ENCODE results near the gene KRT40. TPM values are rescaled to one million over a fixed set of nuclear protein-coding genes. Genes with fewer than 3 reads are reported as not detected.
A peak's percentile ranks its signal among the peaks of the same experiment; 100 is the strongest.

KRT40 gene
- polyA plus RNA-seq, 12 donors, result 3.1 to 16.4 (median 11.0) TPM; not detected in 2

- no peak for DNase-seq
Measured at GRCh38 chr17:40952661-40953060, 31.5 kb downstream of the KRT40 start.

- no peak for DNase-seq
Measured at GRCh38 chr17:40952154-40952553, 32.0 kb downstream of the KRT40 start.

GRCh38 chr17:40951011-40951622, 33.0 kb downstream of the KRT40 start:
- no peak for DNase-seq

- DNase-seq, result no peak
Measured at GRCh38 chr17:40950176-40950575, 34.0 kb downstream of the KRT40 start.

- peak; percentile 2 for DNase-seq
Measured at GRCh38 chr17:40949418-40949817, 34.7 kb downstream of the KRT40 start.

- no peak for DNase-seq
Measured at GRCh38 chr17:40947929-40948328, 36.2 kb downstream of the KRT40 start.

- no peak for DNase-seq
Measured at GRCh38 chr17:40945414-40945813, 38.7 kb downstream of the KRT40 start.

GRCh38 chr17:40944531-40944930, 39.6 kb downstream of the KRT40 start:
- no peak for DNase-seq

GRCh38 chr17:40942553-40942952, 41.6 kb downstream of the KRT40 start:
- DNase-seq, result no peak

- no peak for DNase-seq
Measured at GRCh38 chr17:40940266-40940665, 43.9 kb downstream of the KRT40 start.

GRCh38 chr17:40938981-40939380, 45.1 kb downstream of the KRT40 start:
- DNase-seq, result no peak

- no peak for DNase-seq
Measured at GRCh38 chr17:40937384-40937819, 46.7 kb downstream of the KRT40 start, which contains the start of gene KRT23. Gene KRT23 (minus strand): TSS chr17:40937646. CDS start chr17:40936603, 1,043 bp downstream.

- no peak for DNase-seq
Measured at GRCh38 chr17:40936976-40937375, 47.1 kb downstream of the KRT40 start.

GRCh38 chr17:40936437-40936971, 47.6 kb downstream of the KRT40 start:
- no peak for DNase-seq

- DNase-seq, result no peak
Measured at GRCh38 chr17:40935624-40936023, 48.5 kb downstream of the KRT40 start.

- DNase-seq, result no peak
Measured at GRCh38 chr17:40932608-40933007, 51.5 kb downstream of the KRT40 start.

GRCh38 chr17:40931311-40931710, 52.8 kb downstream of the KRT40 start:
- no peak for DNase-seq

Other genes with a start within 250 kb of the KRT40 start
- gene KRT25, start 229.0 kb downstream of the KRT40 start, polyA plus RNA-seq (ENCODE audit: insufficient read length in 12 of 12), result under 1 TPM in 4 of 12 donors, not detected in 8; 0.15 to 0.33 (median 0.21) TPM
- gene KRT26, start 212.1 kb downstream of the KRT40 start, polyA plus RNA-seq (ENCODE audit: insufficient read length in 12 of 12), result not detected
- gene KRT27, start 201.8 kb downstream of the KRT40 start, polyA plus RNA-seq (ENCODE audit: insufficient read length in 12 of 12), result not detected
- not detected for gene KRT28, start 184.4 kb downstream of the KRT40 start, polyA plus RNA-seq (ENCODE audit: insufficient read length in 12 of 12)
- 1,000 to 10,000 TPM in 1 of 12 donors, 100 to 1,000 TPM in 2, 10 to 100 TPM in 8, not detected in 1; 26.9 to 1,201 (median 45.0) TPM for gene KRT10, start 161.7 kb downstream of the KRT40 start, polyA plus RNA-seq (ENCODE audit: insufficient read length in 12 of 12)
- gene KRT12, start 117.1 kb downstream of the KRT40 start, polyA plus RNA-seq (ENCODE audit: insufficient read length in 12 of 12), result 1 to 10 TPM in 1 of 12 donors, under 1 TPM in 6, not detected in 5; 0.07 to 2.8 (median 0.31) TPM
- gene KRT20, start 99.1 kb downstream of the KRT40 start, polyA plus RNA-seq (ENCODE audit: insufficient read length in 12 of 12), result 1 to 10 TPM in 1 of 12 donors, under 1 TPM in 4, not detected in 7; 0.07 to 1.9 (median 0.22) TPM
- gene KRT23, start 46.7 kb downstream of the KRT40 start, polyA plus RNA-seq (ENCODE audit: insufficient read length in 12 of 12), result 10 to 100 TPM in 3 of 12 donors, under 1 TPM in 6, not detected in 3; 0.12 to 25.1 (median 0.44) TPM
- 10 to 100 TPM in 1 of 12 donors, 1 to 10 TPM in 9, not detected in 2; 2.3 to 12.3 (median 6.3) TPM for gene KRT39, start 17.4 kb downstream of the KRT40 start, polyA plus RNA-seq (ENCODE audit: insufficient read length in 12 of 12)
- not detected for gene KRTAP3-3, start 9.8 kb upstream of the KRT40 start, polyA plus RNA-seq (ENCODE audit: insufficient read length in 12 of 12)
- 1 to 10 TPM in 4 of 12 donors, under 1 TPM in 5, not detected in 3; 0.22 to 1.4 (median 0.86) TPM for gene KRTAP3-2, start 15.6 kb upstream of the KRT40 start, polyA plus RNA-seq (ENCODE audit: insufficient read length in 12 of 12)
- gene KRTAP3-1, start 24.8 kb upstream of the KRT40 start, polyA plus RNA-seq (ENCODE audit: insufficient read length in 12 of 12), result not detected
- gene KRTAP1-5, start 42.9 kb upstream of the KRT40 start, polyA plus RNA-seq (ENCODE audit: insufficient read length in 12 of 12), result not detected
- gene KRTAP1-4, start 45.9 kb upstream of the KRT40 start, polyA plus RNA-seq (ENCODE audit: insufficient read length in 12 of 12), result not detected
- not detected for gene KRTAP1-3, start 50.5 kb upstream of the KRT40 start, polyA plus RNA-seq (ENCODE audit: insufficient read length in 12 of 12)
- not detected for gene KRTAP1-1, start 57.1 kb upstream of the KRT40 start, polyA plus RNA-seq (ENCODE audit: insufficient read length in 12 of 12)
- not detected for gene KRTAP2-1, start 63.0 kb upstream of the KRT40 start, polyA plus RNA-seq (ENCODE audit: insufficient read length in 12 of 12)
- not detected for gene KRTAP2-2, start 70.9 kb upstream of the KRT40 start, polyA plus RNA-seq (ENCODE audit: insufficient read length in 12 of 12)
- gene KRTAP2-3, start 75.8 kb upstream of the KRT40 start, polyA plus RNA-seq (ENCODE audit: insufficient read length in 12 of 12), result under 1 TPM in 2 of 12 donors, not detected in 10; 0.49 to 0.57 TPM
- not detected for gene KRTAP2-4, start 81.6 kb upstream of the KRT40 start, polyA plus RNA-seq (ENCODE audit: insufficient read length in 12 of 12)
- gene KRTAP4-7, start 99.8 kb upstream of the KRT40 start, polyA plus RNA-seq (ENCODE audit: insufficient read length in 12 of 12), result not detected
- gene KRTAP4-8, start 113.8 kb upstream of the KRT40 start, polyA plus RNA-seq (ENCODE audit: insufficient read length in 12 of 12), result not detected
- gene KRTAP4-16, start 117.9 kb upstream of the KRT40 start, polyA plus RNA-seq (ENCODE audit: insufficient read length in 12 of 12), result not detected
- not detected for gene KRTAP4-9, start 121.1 kb upstream of the KRT40 start, polyA plus RNA-seq (ENCODE audit: insufficient read length in 12 of 12)
- not detected for gene KRTAP4-11, start 134.0 kb upstream of the KRT40 start, polyA plus RNA-seq (ENCODE audit: insufficient read length in 12 of 12)
- not detected for gene KRTAP4-12, start 139.9 kb upstream of the KRT40 start, polyA plus RNA-seq (ENCODE audit: insufficient read length in 12 of 12)
- gene KRTAP4-6, start 156.2 kb upstream of the KRT40 start, polyA plus RNA-seq (ENCODE audit: insufficient read length in 12 of 12), result not detected
- gene KRTAP4-5, start 165.5 kb upstream of the KRT40 start, polyA plus RNA-seq (ENCODE audit: insufficient read length in 12 of 12), result not detected
- gene KRTAP4-4, start 176.4 kb upstream of the KRT40 start, polyA plus RNA-seq (ENCODE audit: insufficient read length in 12 of 12), result not detected
- not detected for gene KRTAP4-3, start 183.9 kb upstream of the KRT40 start, polyA plus RNA-seq (ENCODE audit: insufficient read length in 12 of 12)
- gene KRTAP4-2, start 193.9 kb upstream of the KRT40 start, polyA plus RNA-seq (ENCODE audit: insufficient read length in 12 of 12), result not detected
- not detected for gene KRTAP4-1, start 200.6 kb upstream of the KRT40 start, polyA plus RNA-seq (ENCODE audit: insufficient read length in 12 of 12)
- not detected for gene KRTAP9-1, start 205.6 kb upstream of the KRT40 start, polyA plus RNA-seq (ENCODE audit: insufficient read length in 12 of 12)
- not detected for gene KRTAP9-2, start 242.3 kb upstream of the KRT40 start, polyA plus RNA-seq (ENCODE audit: insufficient read length in 12 of 12)
- gene KRTAP9-3, start 248.1 kb upstream of the KRT40 start, polyA plus RNA-seq (ENCODE audit: insufficient read length in 12 of 12), result not detected

Measured in muscle of arm (tissue), 12 donors.